Activated T-cell treated with anti-CD3 and anti-CD28 coated beads for 48 hours (primary cell): ENCODE results near the gene AP3M1.

Experiments
- DNase-seq: peaks from one replicate; pipeline ENCODE4 v3.0.0-alpha.2; 2020; ENCODE audit warnings: low read depth

Gene AP3M1

DNA sequence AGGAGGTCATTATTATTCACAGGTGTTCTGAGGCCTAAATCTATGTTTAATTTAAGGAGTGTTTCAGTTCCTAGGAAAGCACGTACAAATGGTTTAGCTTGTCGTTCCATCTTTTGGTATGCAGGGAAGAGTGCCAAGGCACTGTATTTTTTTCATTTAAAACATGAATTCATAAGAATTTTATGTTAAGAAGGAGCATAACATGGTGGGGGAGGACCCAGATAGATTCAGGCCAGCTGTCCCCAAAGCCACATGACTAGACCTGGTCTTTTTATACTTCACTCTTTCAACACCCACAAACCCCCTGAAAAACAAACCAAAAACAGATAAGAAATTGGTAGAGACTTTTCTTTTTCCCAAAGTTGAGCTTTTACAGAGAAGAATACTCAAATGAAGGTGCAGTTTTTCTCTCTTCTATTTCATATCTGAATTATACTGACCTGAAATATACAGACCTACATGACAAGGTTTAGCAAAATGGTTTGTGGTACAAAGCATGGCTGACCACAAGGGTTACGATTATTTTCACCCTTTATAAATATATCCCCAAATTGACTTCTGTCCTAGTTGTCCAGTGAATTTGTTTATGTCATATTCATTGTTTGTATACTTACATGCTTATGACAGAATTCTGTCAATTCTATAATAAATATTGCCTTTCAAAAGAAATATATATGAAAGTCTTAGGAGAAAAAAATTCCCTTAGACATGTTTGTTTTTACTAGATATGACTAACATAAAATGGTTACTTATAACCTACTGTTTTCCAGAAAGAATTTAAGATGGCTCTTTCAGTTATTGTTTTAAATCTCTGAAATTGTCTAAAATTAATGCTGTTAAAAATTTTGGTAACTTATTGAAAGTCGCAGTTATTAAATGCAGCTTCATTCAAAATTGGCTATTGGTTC, 71.3 kb downstream of the AP3M1 start:
- no peak for DNase-seq

DNA sequence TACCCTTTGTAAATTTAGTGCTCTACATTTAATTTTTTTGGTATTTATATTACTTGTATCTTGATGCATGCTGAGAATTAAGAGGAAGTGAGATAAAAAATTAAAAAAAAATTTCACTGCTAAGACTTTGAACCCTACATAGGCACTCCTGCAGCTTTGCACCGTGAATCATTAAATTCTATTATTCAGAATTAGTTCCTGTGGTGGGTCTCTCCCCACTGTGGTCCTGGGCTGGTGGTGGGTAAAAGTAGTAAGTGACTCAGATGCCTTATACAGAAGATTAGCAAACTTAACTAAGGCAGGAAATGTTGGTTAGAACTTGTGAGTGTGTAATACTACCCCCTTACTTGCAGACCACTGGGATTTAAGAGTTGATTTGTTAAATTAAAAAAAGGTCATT, 72.6 kb downstream of the AP3M1 start:
- DNase-seq: peak; percentile 32

DNA sequence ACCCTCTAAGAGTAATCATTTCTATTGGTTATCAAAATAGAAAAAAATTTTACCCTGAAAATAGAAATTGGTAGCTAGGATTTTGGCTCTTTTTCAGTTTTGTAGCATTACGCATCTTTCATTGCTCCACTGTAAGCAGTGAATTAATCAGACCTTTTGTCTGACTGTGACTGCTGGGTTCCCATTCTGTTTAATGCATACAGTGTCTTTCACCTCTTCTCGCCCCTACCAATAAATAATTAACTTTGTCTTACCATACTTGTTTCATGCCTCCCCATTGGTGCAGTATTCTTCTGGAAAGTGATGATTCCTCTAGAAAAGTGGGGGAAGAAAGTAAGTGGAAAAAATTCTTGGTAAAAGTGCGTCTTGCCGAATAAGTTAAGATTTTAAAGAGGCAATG, 73.2 kb downstream of the AP3M1 start:
- DNase-seq: no peak

DNA sequence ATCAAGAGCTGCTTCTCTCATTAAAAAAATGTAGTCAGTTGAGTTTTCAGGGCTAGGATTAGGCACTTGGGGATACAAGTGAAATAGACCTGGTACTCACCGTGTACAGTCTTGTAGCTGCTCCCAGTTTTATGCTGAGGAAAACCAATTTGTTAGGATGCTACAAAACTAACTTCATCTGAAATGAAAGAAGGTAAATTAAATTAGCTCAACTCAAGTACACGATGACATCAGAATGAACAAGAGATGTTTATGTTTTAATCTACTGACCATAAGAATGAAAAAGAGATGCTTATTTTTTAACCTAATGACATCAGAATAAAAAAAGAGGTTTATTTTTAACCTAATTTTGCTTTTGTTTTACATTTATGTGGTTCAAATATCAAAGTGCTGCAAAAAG, 73.7 kb downstream of the AP3M1 start:
- no peak for DNase-seq

DNA sequence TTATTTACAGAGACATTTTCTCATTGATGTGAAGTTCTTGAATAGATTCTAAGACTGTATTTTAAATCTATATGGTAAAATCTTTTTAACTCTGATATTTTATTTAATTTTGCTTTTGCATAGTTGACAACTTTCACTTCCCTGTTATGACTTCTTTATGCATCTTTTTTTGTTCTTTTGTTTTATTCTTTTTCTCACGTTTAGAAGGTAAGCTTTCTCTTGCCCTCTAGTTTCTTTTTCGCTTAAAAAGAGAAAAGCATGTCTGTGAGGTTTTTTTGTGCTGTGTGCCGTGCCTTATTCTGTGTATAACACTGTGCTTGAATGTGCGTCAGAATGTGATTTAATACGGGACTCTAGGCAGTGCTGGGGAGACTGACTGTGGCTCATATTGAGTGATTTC, 74.7 kb downstream of the AP3M1 start:
- no peak for DNase-seq

DNA sequence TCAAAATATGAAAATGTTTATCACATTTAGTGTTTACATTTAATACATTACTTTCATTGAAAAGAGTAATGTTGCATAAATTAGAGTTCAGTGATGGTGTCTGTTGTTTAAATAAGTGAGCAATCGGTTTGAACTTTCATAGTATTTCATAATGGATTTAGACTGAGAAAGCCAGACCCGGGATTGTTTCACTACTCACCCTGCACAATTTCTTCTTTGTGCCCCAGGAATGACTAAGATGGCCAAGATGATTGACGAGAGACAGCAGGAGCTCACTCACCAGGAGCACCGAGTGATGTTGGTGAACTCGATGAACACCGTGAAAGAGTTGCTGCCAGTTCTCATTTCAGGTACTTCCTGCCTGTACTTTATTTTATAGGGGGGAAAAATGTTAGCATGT, 78.1 kb downstream of the AP3M1 start:
- no peak for DNase-seq

DNA sequence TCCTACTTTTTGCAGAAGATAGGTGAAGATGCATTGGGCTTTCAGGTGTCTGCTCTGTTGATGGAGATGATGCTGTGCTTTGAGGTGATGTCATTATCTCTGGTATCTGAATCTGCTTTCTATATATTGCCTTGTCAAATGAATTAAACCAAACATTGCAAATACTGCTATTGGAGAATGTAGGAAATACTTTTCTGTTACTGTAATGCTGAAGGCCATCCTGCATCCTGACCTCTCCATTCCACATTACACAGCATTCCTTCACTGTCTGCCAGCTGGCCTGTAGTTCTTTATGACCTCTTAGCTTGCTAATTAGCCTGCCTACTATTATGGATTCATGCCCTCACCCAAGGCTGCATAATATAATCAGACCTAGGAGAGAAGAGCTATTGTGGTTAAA, 79.5 kb downstream of the AP3M1 start:
- DNase-seq: no peak
